Measurements from ENCODE around the gene NKAIN1. TPM values are rescaled to one million over a fixed set of nuclear protein-coding genes. Genes with fewer than 3 reads are reported as not detected.

Gene NKAIN1
- total RNA-seq, 4 donors from 2014 or later, result 1.4 to 4.6 (median 4.0) TPM

DNA sequence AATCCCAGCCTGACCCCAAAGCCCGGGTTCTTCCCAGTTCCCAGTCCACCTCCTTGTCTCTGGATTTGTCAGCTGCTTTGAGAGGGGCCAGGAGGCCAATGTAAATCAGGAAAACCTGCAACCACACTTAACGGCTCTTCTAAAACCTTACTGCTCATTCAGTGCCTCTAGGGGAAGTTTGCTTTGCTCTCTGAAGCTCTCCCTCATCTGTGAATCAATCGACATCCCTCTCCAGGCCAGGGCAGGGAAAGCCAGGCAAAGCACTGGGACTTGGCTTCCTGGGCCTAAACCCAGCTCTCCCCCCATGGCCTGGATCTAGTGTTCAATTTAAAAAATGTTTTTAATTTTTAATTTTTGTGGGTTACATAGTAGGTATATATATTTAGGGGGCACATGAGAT lies 9.3 kb downstream of the NKAIN1 start:
- intact Hi-C loops (cut with DNase I; ENCODE audit: low total_unique reads), result no loop called here

DNA sequence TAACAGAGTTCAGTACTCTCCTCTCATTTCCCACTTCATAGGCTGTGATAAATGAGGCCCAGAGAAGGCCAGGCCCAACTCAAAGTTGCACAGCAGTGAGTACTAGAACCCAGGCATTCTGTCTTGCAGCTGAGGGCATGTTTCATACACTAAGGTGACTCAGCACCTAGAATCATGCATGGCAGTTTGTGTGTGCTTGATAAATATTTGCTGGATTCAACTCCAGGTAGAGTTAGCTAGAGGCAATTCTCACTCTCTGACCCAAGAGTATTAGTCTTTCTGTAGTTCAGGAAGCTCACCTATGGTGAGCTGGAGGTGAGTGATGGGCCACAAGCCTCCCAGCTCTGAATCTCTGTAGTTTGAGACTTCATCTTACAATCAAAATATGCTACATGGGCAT lies 10.7 kb downstream of the NKAIN1 start:
- TF ChIP-seq, protein P1, sequence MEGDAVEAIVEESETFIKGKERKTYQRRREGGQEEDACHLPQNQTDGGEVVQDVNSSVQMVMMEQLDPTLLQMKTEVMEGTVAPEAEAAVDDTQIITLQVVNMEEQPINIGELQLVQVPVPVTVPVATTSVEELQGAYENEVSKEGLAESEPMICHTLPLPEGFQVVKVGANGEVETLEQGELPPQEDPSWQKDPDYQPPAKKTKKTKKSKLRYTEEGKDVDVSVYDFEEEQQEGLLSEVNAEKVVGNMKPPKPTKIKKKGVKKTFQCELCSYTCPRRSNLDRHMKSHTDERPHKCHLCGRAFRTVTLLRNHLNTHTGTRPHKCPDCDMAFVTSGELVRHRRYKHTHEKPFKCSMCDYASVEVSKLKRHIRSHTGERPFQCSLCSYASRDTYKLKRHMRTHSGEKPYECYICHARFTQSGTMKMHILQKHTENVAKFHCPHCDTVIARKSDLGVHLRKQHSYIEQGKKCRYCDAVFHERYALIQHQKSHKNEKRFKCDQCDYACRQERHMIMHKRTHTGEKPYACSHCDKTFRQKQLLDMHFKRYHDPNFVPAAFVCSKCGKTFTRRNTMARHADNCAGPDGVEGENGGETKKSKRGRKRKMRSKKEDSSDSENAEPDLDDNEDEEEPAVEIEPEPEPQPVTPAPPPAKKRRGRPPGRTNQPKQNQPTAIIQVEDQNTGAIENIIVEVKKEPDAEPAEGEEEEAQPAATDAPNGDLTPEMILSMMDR (IDR thresholded peaks at IDR 0.05 in 4 of 5, conservative IDR thresholded peaks at IDR 0.05 in 1 of 5), result no peak
- no peak for TF ChIP-seq POLR2A (IDR thresholded peaks at IDR 0.05)
- DNase-seq, result no peak
- in situ Hi-C loops (cut with MboI; ENCODE audit: low sequenced_read_pairs in 4 of 4), result no loop called here
- no peak overlapping the region for H3K4me3 ChIP-seq
- no peaks in the 10 kb centered on the region for H3K36me3 ChIP-seq
- intact Hi-C loops (cut with DNase I; ENCODE audit: low total_unique reads), result no loop called here
- no peaks in the 10 kb centered on the region for H3K27me3 ChIP-seq
- no peaks in the 10 kb centered on the region for H3K9me3 ChIP-seq
- no peak for ATAC-seq
- H3K27ac ChIP-seq, result no peak overlapping the region
- no peaks in the 10 kb centered on the region for H3K4me1 ChIP-seq

More for the DNA sequence above, 9.3 kb downstream of the NKAIN1 start:
- ATAC-seq, result no peak
- Histone ChIP-seq H3K4me1 (no peaks in the 10 kb centered on the region), H3K36me3 (no peaks in the 10 kb centered on the region), H3K4me3 (no peak overlapping the region), H3K27ac (no peak overlapping the region), H3K27me3 (no peaks in the 10 kb centered on the region), H3K9me3 (no peaks in the 10 kb centered on the region)
- TF ChIP-seq POLR2A (IDR thresholded peaks at IDR 0.05), result no peak
- TF ChIP-seq, protein P1 (IDR thresholded peaks at IDR 0.05 in 4 of 5, conservative IDR thresholded peaks at IDR 0.05 in 1 of 5), result no peak
- no peak for DNase-seq
- in situ Hi-C loops (cut with MboI; ENCODE audit: low sequenced_read_pairs in 4 of 4), result no loop called here

DNA sequence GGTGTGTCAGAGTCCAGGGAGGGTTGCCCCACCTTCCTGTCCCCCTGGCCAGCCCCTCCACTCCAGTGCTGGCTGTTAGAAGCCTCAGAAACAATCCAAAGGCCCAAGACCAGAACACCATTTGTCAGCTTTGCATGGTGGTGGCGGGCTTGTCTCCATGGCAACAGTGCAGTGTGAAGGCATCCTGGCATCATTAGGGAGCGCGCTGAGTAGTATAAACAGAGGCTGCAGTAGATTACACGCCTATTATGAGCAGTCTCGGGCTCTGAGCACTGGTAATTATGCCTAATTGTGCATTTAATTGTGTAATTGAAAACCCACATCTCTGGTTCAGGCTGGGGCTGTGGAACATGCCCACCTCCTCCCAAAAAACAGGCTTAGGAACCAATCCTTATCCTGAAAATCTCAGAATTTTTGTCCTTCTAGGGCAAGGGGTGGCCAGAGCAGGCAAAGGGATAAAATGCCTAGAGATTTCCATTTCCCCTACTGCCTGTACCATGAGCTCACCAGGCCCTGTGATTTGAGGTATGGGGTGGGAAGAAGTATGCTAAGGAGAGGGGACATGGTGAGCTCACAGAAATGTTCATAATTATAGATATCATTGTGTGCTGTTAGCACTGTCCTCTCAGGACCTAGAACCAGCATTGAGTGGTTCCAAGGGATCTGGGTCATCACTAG lies 11.7 kb downstream of the NKAIN1 start:
- Histone ChIP-seq H3K4me1 (no peaks in the 10 kb centered on the region), H3K9me3 (no peaks in the 10 kb centered on the region), H3K27ac (no peak overlapping the region), H3K36me3 (no peaks in the 10 kb centered on the region), H3K4me3 (no peak overlapping the region), H3K27me3 (no peaks in the 10 kb centered on the region)
- DNase-seq (no peak), ATAC-seq (no peak)
- in situ Hi-C loops (cut with MboI; ENCODE audit: low sequenced_read_pairs in 4 of 4) (no loop called here), intact Hi-C loops (cut with DNase I; ENCODE audit: low total_unique reads) (no loop called here)
- TF ChIP-seq, protein P1 (IDR thresholded peaks at IDR 0.05 in 4 of 5, conservative IDR thresholded peaks at IDR 0.05 in 1 of 5), result no peak
- no peak for TF ChIP-seq POLR2A (IDR thresholded peaks at IDR 0.05)

DNA sequence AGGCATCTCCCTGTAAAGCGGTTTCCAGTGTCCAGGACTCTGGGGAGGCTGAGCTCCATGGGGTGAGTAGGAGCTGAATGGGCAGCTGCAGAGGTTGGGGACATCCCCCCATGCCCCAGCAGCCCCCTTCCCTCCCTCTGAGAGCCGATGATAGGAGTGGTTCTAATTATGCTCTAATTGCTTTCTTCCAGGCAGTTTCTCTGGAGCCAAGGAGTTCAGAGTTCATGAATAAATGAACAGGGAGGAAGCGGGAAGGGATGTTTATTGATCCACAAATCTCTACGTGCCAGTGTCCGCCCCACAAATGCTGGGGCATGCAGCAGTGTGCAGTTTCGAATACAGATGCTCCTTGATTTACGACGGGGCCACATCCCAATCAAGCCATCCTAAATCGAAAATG lies 15.6 kb downstream of the NKAIN1 start:
- in situ Hi-C loops (cut with MboI; ENCODE audit: low sequenced_read_pairs in 4 of 4), result no loop called here
- TF ChIP-seq, protein P1 (IDR thresholded peaks at IDR 0.05 in 4 of 5, conservative IDR thresholded peaks at IDR 0.05 in 1 of 5), result no peak
- TF ChIP-seq POLR2A (IDR thresholded peaks at IDR 0.05), result no peak
- DNase-seq (no peak), ATAC-seq (no peak)
- Histone ChIP-seq H3K4me1 (no peaks in the 10 kb centered on the region), H3K27me3 (no peaks in the 10 kb centered on the region), H3K36me3 (no peaks in the 10 kb centered on the region), H3K9me3 (no peaks in the 10 kb centered on the region), H3K27ac (no peak overlapping the region), H3K4me3 (no peak overlapping the region)
- intact Hi-C loops (cut with DNase I; ENCODE audit: low total_unique reads), result no loop called here

DNA sequence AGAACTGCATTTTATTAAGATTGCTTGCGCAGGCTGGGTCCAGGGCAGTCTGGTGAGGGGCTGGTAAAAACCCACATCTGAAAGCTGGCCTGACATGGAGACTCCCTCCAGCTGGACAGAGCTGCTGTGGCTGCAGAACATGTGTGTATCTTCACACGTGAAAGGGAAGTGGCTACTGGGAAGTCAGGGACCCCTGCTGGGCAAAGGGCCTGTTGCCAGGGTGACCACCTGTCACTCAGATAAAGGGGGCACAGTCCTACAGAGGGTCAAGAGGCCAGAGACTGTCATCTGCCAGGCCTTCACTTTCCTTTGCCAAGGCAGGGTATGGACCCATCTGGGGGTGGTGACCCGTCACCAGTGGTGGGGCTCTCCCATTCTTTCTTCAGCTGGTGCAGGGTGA lies 17.5 kb downstream of the NKAIN1 start:
- intact Hi-C loops (cut with DNase I; ENCODE audit: low total_unique reads), result no loop called here
- no peak for ATAC-seq
- H3K36me3 ChIP-seq, result no peaks in the 10 kb centered on the region
- H3K9me3 ChIP-seq, result no peaks in the 10 kb centered on the region
- H3K4me3 ChIP-seq, result no peak overlapping the region
- no peaks in the 10 kb centered on the region for H3K27me3 ChIP-seq
- TF ChIP-seq POLR2A (IDR thresholded peaks at IDR 0.05), result no peak
- TF ChIP-seq, protein P1 (IDR thresholded peaks at IDR 0.05 in 4 of 5, conservative IDR thresholded peaks at IDR 0.05 in 1 of 5), result no peak
- H3K27ac ChIP-seq, result no peak overlapping the region
- H3K4me1 ChIP-seq, result no peaks in the 10 kb centered on the region
- in situ Hi-C loops (cut with MboI; ENCODE audit: low sequenced_read_pairs in 4 of 4), result no loop called here
- DNase-seq, result no peak

Measured in gastrocnemius medialis (tissue), 4 donors.